OCI-LY7 (cell line): Measurements from ENCODE around the gene MARCO.

ENCODE experiments used
- CTCF ChIP-seq: fragments of 200-600 bp; sonication (generic); conservative IDR thresholded peaks from 2 replicates; pipeline ENCODE4 v1.5.1; 2014; ENCODE audit warnings: mild to moderate bottlenecking, antibody characterized with exemption, low read length, moderate library complexity, mixed read lengths
- EZH2phosphoT487 ChIP-seq: fragments of 200-600 bp; sonication (generic); IDR thresholded peaks from 2 replicates; pipeline ENCODE4 v1.6.1; 2018; ENCODE audit warnings: low read depth, borderline replicate concordance, mild to moderate bottlenecking, mixed run types, antibody characterized with exemption, low read length, moderate library complexity, mixed read lengths

DNA sequence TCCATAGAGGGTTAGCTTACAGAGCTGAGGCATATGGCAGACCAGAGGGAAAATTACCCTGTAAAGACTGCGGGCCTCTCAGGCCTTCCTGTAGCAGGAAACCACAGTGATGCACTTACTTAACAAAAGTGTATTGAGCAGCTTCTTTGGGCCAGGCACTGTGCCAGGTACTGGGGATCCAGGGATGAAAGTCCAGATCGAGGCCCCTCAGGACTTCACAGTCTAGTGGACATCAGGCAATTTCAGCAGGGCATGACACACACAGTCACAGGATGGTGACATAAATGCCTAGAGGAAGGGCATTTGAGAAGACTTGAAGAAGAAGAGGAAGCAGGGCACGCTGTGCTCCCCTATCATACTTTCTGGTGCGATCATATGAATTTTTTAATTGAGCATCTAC is 71.7 kb downstream of the MARCO start:
- TF ChIP-seq CTCF (no peak), EZH2phosphoT487 (no peak)
